Fibroblast of pulmonary artery (primary cell): ENCODE results near the gene MYL6B.

Experiments used
- DNase-seq: peaks from one replicate; pipeline ENCODE4 v3.0.0-alpha.2; 2010; ENCODE audit warnings: low read depth
- H3K4me3 ChIP-seq: replicated peaks from 2 replicates; pipeline ENCODE4 v1.5.1; 2011; ENCODE audit warnings: low read depth, mild to moderate bottlenecking, control low read depth, low read length, moderate library complexity
- CTCF ChIP-seq: IDR thresholded peaks from 2 replicates; pipeline ENCODE4 v1.5.1; 2011; ENCODE audit warnings: mild to moderate bottlenecking, control low read depth, low read length, inconsistent platforms; ENCODE audit errors: missing control alignments

The MYL6B gene

GRCh38 chr12:56158029-56158925 lies 5.9 kb downstream of the MYL6B start, which contains the start of gene MYL6:
Gene MYL6 (plus strand): TSS chr12:56158359. CDS start chr12:56158402, 43 bp downstream.
- peak within 1 kb of the TSS; percentile 99 for H3K4me3 ChIP-seq
- TF ChIP-seq CTCF: no peak
- DNase-seq: peak; percentile 99

GRCh38 chr12:56158926-56159461 lies 6.6 kb downstream of the MYL6B start:
- DNase-seq: peak; percentile 87
- TF ChIP-seq CTCF: no peak

GRCh38 chr12:56159482-56160192 lies 7.2 kb downstream of the MYL6B start:
- no peak for TF ChIP-seq CTCF
- peak; percentile 4 for DNase-seq
- peak overlapping the region; percentile 99 for H3K4me3 ChIP-seq

More at GRCh38 chr12:56158926-56159461, 6.6 kb downstream of the MYL6B start:
- H3K4me3 ChIP-seq: peak overlapping the region; percentile 99

GRCh38 chr12:56160193-56160763 lies 7.9 kb downstream of the MYL6B start:
- peak; percentile 64 for DNase-seq
- H3K4me3 ChIP-seq: peak overlapping the region; percentile 99
- TF ChIP-seq CTCF: no peak

- DNase-seq: peak; percentile 3
- peak overlapping the region; percentile 99 for H3K4me3 ChIP-seq
- no peak for TF ChIP-seq CTCF
These were observed 8.7 kb downstream of the MYL6B start for GRCh38 chr12:56160894-56161689.

- H3K4me3 ChIP-seq: no peak overlapping the region
- DNase-seq: peak; percentile 12
- TF ChIP-seq CTCF: no peak
These were observed 9.4 kb downstream of the MYL6B start for GRCh38 chr12:56161690-56162351.
